ENCODE measurements around the gene TMEM62.

DNA sequence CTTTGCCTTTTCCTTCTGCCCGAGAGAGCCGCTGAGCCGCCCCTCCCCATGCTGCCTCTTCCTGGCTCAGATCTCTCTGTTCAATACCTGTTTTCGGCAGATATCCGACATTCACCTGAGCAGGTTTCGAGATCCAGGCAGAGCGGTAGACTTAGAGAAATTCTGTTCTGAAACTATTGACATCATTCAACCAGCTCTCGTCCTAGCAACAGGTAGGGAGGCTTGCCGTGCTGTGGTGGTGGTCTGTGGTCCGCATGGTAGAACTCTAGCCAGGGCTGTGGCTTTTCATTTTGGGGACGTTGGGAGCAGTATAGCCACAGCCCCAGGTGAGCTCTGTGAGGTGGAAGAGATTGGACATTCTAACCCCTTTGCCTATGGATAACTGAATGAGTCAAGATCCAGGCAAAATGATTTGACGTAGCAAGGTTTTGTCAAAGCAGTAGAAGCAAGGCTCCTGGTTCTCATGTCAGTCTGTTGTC lies 810 bp downstream of the TMEM62 start:
- no peak for TF ChIP-seq CTCF (IDR thresholded peaks at IDR 0.05)
- TF ChIP-seq POLR2A (IDR thresholded peaks at IDR 0.05): no peak
